NCI-H1105 (cell line): ENCODE measurements around the gene NCOR1.
"Not testable (repeated sequence)": the region's sequence is repeated elsewhere in the genome, so short reads cannot be mapped to it uniquely, and the experiment has no call there.

Experiments used
- DNase-seq: peaks from one replicate; lab custom pipeline; 2025; lab: John Stamatoyannopoulos, UW

NCOR1 gene

DNA sequence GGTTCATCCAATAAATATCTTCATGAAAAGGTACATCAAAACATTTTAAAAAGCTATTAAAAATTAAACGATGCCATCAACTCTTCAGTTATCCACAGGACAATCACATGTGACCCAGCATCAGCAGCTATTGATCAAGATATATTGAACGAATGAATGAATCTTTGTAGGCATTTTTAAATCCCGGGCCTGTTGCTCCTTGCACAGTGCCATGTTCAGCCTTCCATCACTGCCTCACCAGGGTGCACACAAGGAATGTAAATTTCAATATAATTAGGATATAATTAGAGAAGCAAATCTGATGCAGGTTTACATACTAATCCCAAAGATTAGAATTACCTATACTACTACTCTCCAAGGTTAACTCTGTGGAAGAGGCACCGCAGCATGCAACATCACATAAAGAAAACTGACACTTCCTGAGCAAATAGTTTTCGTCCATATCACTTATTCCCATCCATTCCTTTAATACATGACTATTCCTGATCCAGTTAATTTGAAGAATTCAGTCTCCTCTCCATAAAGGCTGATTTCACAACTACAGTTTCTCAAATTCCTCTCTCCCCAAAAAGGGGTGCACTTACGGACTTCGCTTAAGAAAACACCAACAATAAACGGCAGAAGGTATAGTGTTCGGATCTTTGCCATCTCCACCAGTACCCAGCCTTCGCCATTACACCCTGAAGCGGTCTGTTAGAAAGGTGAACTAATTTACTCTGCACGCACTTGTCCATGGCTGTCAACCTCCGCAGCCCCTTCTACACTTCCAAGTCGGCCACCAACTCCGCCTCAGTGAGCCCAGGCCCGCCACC, 938 bp downstream of the NCOR1 start:
- no peak for DNase-seq

- DNase-seq, result no peak
These were observed 2.5 kb downstream of the NCOR1 start for GRCh38 chr17:16212793-16213192.

- no peak for DNase-seq
These were observed 3.7 kb downstream of the NCOR1 start for GRCh38 chr17:16211590-16211989.

GRCh38 chr17:16204763-16205162, 10.6 kb downstream of the NCOR1 start:
- DNase-seq, result not testable (repeated sequence)

DNA sequence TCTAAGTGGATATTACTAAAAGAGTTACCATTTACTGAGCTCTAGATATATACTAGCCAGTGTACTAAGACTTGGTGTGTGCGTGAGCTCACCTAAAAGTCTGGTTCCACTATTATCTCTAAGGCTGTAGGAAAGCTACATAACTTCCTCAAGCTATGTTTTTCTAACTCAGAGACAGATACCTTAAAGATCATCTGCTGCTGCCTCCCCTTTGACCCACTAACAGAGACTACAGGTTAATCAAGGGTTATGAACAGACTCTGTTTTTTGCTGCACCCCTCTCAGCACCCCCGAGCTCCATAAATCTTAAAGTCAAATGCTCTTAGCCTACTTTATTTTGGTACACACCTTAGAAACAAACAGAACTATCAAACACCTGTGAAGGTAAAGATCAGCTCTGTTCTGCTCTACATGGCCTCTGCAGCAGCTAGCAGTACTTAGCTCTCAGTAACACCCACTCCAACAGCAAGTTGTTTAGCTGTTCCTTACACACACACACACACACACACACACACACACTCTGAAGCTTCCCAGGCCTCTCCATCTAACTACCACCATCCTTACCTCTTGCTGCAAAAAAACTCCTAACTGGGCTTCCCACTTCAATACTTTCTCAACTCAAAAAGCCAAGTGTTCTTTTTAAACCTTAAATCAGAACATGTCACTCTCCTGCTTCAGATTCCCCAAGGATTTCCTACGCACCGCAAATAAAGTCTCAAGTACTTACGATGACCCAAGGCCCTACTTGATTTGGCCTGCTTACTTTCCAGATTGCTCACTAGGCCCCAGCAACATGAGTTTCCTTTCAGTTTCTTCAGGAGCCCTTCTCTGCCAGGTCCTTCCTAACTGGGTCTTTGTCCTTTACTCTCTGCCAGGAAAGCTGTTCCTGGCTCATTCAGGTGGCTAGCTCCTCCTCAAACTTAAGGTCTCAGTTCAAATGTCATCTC, 12.5 kb downstream of the NCOR1 start:
- not testable (repeated sequence) for DNase-seq

DNA sequence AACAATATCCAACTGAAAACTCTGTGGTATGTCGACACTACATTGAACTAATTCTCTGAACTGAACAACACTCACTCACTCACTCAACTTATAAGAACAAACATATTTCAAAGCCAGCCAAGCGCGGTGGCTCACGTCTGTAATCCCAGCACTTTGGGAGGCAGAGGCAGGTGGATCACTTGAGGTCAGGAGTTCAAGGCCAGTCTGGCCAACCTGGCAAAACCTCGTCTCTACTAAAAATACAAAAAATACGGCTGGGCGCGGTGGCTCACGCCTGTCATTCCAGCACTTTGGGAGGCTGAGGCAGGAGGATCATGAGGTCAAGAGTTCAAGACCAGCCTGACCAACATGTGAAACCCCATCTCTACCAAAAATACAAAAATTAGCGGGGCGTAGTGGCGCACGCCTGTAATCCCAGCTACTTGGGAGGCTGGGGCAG, 13.6 kb downstream of the NCOR1 start:
- DNase-seq, result not testable (repeated sequence)

DNA sequence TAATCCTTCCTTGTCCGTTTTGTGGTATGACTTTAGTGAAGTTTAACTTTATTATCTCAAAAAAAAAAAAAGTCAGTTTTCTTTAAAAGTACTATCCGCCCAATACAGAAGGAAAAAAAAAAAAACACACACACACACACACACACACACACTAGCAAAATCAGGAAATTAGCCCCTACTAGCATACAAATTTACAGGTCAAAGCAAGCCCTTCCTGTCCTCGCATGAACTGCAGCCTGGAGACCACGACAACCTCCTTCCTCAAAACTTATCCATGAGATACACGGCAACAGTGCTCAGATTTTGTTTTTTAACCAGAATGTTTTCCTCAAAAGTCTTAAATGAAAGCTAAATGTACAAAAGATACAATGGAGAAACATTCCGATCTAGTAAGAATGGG, 16.2 kb downstream of the NCOR1 start:
- no peak for DNase-seq

GRCh38 chr17:16197276-16197675, 18.1 kb downstream of the NCOR1 start:
- DNase-seq, result no peak

DNA sequence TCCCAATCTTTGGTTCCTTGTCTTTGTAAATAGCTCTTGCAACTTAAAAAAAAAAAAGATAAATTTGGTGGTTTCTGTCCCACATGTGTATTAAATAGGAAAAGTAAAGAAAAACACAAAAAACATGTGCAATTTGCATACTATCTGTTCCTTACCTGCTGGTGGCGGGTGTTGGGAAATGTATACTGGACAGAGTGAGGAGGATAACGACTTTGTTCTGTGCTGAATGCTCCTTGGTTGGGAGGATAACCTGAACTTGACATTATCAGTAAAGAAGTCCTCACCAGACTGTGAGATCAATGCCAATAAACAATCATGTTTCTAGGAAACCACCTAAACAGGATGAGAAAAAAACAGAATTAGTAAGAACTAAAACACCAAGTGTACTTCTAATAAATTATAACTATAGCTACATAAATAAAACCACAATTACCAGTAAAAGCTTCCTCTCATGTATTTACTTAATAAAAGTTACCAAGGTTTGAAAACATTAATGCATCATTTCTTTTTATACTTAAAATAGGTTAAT, 21.0 kb downstream of the NCOR1 start:
- DNase-seq, result not testable (repeated sequence)

- no peak for DNase-seq
These were observed 23.7 kb downstream of the NCOR1 start for GRCh38 chr17:16191604-16192003.

DNA sequence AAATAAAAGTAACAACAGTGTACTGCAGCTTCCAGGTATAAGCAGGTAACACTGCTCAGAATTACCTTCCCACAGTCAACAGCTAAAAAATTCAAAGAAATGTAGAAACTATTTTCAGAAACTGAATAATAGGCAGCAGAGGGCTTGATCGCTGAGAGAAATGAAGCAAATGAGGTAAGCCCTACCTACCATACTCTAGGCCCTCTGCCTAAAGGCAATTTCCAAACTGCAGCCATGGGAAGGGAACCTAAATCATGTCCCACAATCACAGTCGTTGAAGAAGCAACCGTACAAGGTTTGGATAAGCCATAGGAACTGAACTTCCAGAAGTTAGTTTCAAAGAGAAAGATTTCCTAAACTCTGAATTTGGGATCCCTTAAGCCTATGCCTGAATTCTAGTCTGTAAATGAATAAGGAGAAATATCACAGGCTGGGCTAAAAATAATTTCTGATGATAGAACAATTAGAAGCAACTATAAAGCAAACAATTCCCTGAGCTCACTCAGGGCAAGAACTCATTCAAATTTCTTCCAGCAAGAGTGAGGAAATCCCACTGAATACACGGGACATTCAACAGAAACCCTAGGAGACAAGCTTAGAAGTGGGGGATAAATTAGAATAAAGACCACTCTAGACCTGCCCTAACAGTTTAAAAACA, 24.5 kb downstream of the NCOR1 start:
- no peak for DNase-seq

GRCh38 chr17:16189791-16190348, 25.5 kb downstream of the NCOR1 start:
- no peak for DNase-seq

DNA sequence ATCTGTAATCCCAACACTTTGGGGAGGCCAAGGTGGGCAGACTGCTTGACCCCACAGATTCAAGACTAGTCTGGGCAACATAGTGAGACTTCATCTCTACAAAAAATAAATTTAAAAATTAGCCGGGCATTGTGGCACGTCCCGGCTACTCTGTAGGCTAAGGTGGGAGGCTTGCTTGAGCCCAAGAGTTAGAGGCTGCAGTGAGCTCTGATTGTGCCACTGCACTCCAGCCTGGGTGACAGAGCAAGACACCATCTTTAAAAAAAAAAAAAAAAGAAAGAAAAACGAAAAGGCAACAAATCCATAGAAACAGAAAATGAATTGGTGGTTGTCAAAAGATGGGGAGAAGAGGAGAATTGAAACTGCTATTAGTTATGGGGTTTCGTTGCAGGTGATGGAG, 27.7 kb downstream of the NCOR1 start:
- no peak for DNase-seq

GRCh38 chr17:16181581-16181980, 33.8 kb downstream of the NCOR1 start:
- no peak for DNase-seq

DNA sequence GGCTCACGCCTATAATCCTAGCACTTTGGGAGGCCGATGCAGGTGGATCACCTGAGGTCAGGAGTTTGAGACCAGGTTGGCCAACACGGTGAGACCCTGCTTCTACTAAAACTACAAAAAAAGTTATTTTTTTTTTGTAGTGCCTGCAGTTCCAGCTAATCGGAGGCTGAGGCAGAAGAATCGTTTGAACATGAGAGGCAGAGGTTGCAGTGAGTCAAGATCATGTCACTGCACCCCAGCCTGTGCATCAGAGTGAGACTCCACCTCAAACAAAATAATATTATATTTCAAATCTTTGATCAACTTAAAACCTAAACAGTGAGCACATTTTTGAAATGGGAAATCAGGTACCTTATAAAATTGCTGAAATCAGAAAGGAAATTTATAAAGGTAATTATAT, 36.5 kb downstream of the NCOR1 start:
- no peak for DNase-seq

DNA sequence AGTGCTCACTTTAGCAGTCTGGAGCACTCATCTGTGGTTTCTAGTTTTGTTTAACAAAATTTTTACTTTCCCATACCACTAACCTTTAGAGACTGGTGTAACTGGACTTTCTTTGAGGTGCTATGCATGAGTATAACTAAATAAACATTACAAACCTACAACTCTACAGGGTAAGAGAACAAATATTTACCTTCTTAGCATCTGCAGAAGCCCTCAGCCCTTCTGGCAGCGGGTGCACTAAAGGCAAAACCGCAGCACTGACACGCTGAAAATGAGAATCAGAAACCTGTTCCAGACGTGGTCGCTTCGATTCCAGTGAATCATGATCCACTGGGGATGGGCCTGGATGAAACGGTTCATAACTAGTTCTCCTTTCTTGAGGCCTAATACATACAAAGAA, 43.7 kb downstream of the NCOR1 start:
- no peak for DNase-seq

DNA sequence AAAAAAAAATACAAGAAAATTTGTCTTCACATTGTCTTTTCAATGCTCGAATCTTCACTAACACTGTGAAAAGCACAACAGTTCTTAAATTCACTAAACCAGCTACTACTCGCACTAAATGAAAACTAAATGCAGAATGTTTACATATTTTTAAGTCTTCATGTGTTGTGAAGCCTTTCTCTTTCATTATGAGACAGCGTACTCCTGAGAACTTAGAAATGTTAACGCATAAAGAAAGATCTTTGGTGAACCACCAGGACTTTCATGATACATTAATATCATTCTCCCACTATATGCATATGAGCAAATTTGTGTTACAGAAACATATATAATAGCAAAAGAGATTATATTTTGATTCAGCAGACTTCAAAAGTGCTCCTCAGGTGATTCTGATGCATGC, 48.6 kb downstream of the NCOR1 start:
- DNase-seq, result not testable (repeated sequence)

DNA sequence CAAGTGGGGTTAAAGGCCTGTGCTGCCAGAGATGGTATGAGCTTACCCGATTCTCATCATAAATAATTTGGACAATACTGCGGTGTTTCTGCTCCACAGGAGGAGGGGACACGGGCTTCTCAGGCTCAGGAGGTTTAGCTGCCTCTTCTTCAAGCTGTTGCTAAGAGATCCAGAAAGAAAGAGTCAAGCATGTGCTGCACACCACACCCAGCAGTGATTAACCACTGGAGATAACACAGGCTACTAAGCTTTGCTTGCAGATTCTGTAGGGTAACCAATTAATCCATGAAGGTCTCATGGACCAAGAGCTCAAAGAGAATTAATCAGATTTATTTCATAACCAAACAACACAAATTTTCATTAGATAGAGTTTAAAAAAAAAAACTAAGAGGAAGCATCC, 56.6 kb downstream of the NCOR1 start:
- DNase-seq, result no peak

DNA sequence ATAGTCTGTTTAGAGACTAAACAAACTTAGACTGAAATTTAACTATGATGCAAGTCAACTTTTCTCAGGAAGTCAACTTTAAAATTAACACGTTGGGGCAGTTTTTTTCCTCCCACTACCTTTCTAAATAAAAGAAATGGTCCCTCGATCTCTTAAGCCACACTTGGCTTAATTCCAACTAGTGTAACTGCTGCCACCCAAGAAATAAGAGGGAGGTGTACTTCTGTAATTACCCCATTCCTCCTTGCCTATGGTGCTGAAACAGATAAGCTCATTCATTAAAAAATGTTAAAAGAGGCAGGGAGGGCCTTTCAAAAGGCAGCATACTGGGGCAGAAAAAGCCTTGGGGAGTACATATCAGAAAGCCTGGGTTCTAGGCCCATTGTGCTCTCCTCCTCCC, 59.8 kb downstream of the NCOR1 start:
- DNase-seq, result no peak

DNA sequence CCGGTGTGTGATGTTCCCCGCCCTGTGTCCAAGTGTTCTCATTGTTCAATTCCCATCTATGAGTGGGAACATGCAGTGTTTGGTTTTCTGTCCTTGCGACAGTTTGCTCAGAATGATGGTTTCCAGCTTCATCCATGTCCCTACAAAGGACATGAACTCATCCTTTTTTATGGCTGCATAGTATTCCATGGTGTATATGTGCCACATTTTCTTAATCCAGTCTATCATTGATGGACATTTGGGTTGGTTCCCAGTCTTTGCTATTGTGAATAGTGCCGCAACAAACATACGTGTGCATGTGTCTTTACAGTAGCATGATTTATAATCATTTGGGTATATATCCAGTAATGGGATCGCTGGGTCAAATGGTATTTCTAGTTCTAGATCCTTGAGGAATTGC, 63.0 kb downstream of the NCOR1 start:
- not testable (repeated sequence) for DNase-seq

GRCh38 chr17:16150251-16150856, 65.0 kb downstream of the NCOR1 start:
- DNase-seq, result no peak
